GM12878 (cell line): ENCODE measurements around the gene BICD1. TPM values are rescaled to one million over a fixed set of nuclear protein-coding genes. Genes with fewer than 3 reads are reported as not detected.

Experiments used
- ATAC-seq: fragments of 200-7000 bp; cut with Tn5 transposase; 3 replicates; pipeline ENCODE4 v1.9.1; 2020; ENCODE audit warnings: mild to moderate bottlenecking, moderate library complexity
- BruUV-seq: library from RNA; stranded (reverse); fragments of 400-500 nt; replicated peaks from 2 replicates; lab custom pipeline; 2021; lab: Mats Ljungman, UMichigan
- CTCF ChIA-PET: fragments of 300-600 bp; sonication (Branson Sonifier 250); formaldehyde crosslinking; extraction: SDS; loops from one replicate; lab custom pipeline; 2021; ENCODE audit warnings: inconsistent platforms; lab: Yijun Ruan, JAX
- POLR2A ChIA-PET: fragments of 350-600 bp; formaldehyde crosslinking; extraction: SDS; loops from one replicate; lab custom pipeline; 2021; ENCODE audit warnings: inconsistent platforms; lab: Charles Lee
- RAD21 ChIA-PET: fragments of 300-600 bp; sonication (Branson Sonifier 250); formaldehyde crosslinking; loops from one replicate; lab custom pipeline; 2023; ENCODE audit warnings: antibody characterized with exemption; ENCODE audit not compliant: unreplicated experiment; lab: Charles Lee
- SMC1A ChIA-PET: fragments of 300-600 bp; sonication (Branson Sonifier 250); formaldehyde crosslinking; loops from one replicate; lab custom pipeline; 2023; ENCODE audit not compliant: unreplicated experiment, uncharacterized antibody; lab: Charles Lee
- DNase-seq: peaks from one replicate; pipeline ENCODE4 v3.0.0-alpha.2; 2011; ENCODE audit warnings: low read depth, low spot score
- FAIRE-seq: peaks from 3 replicates; lab custom pipeline; 2011; peaks lifted over from hg19 to GRCh38; lab: Jason Lieb, UNC
- H2AFZ ChIP-seq: 2 replicates; pipeline ENCODE4 v1.6.0; 2011; ENCODE audit warnings: low read depth, low read length, control low read depth; ENCODE audit not compliant: control insufficient read depth
- H3K27ac ChIP-seq: 2 replicates; pipeline ENCODE4 v1.5.1; 2011; ENCODE audit warnings: control low read depth; ENCODE audit not compliant: control insufficient read depth, insufficient read depth
- H3K27me3 ChIP-seq, 2 experiments: replicated peaks in 1 of 2; 2 replicates each; pipeline versions ENCODE4 v1.6.0 to v1.6.1; 2011; ENCODE audit warnings: low read length in 1 of 2; ENCODE audit not compliant: control insufficient read depth in 2 of 2, insufficient read depth in 2 of 2
- H3K36me3 ChIP-seq, 2 experiments: 2 replicates each; pipeline ENCODE4 v1.5.1; 2011; ENCODE audit warnings: low read length in 1 of 2; ENCODE audit not compliant: control insufficient read depth in 2 of 2, insufficient read depth in 2 of 2
- H3K4me1 ChIP-seq: 2 replicates; pipeline ENCODE4 v1.6.1; 2011; ENCODE audit warnings: mild to moderate bottlenecking, low read length, moderate library complexity, mixed read lengths; ENCODE audit not compliant: control insufficient read depth, insufficient read depth
- H3K4me2 ChIP-seq: 2 replicates; pipeline ENCODE4 v1.6.0; 2011; ENCODE audit warnings: control low read depth; ENCODE audit not compliant: control insufficient read depth, insufficient read depth
- H3K4me3 ChIP-seq: fragments of 200-600 bp; sonication (generic); 2 replicates; pipeline ENCODE4 v1.5.1; 2016
- H3K79me2 ChIP-seq: 2 replicates; pipeline ENCODE4 v1.6.0; 2011; ENCODE audit warnings: low read length; ENCODE audit not compliant: control insufficient read depth, insufficient read depth
- H3K9ac ChIP-seq: 2 replicates; pipeline ENCODE4 v1.8.0; 2011; ENCODE audit warnings: low read length, control low read depth, mixed read lengths; ENCODE audit not compliant: control insufficient read depth, insufficient read depth
- H3K9me3 ChIP-seq: replicated peaks from 3 replicates; pipeline ENCODE4 v1.5.1; 2011; ENCODE audit warnings: mild to moderate bottlenecking, low read length; ENCODE audit not compliant: control insufficient read depth, insufficient read depth
- H4K20me1 ChIP-seq: 2 replicates; pipeline ENCODE4 v1.6.0; 2011; ENCODE audit not compliant: control insufficient read depth, insufficient read depth
- ATF7 ChIP-seq: fragments of 450-650 bp; IDR thresholded peaks from 2 replicates; pipeline ENCODE4 v1.6.1; 2016; ENCODE audit warnings: low read depth, mild to moderate bottlenecking
- BACH1 ChIP-seq: fragments of 450-650 bp; IDR thresholded peaks from 2 replicates; pipeline ENCODE4 v1.6.1; 2017; ENCODE audit warnings: mild to moderate bottlenecking, borderline replicate concordance
- CBFB ChIP-seq: IDR thresholded peaks from 2 replicates; pipeline ENCODE4 v1.6.1; 2016; ENCODE audit warnings: antibody characterized with exemption, low read depth
- EZH2 ChIP-seq: IDR thresholded peaks from 2 replicates; pipeline ENCODE4 v1.6.1; 2012; ENCODE audit warnings: low read depth, mild to moderate bottlenecking, control low read depth, inconsistent platforms, low read length, borderline replicate concordance; ENCODE audit not compliant: control insufficient read depth
- WGBS: methylation state at CpG from one replicate; pipeline ENCODE4 v1.1.6; 2016; ENCODE audit warnings: low lambda C conversion rate; ENCODE audit not compliant: insufficient replicate concordance, insufficient coverage; ENCODE audit errors: missing lambda C conversion rate; 5-methylcytosine and 5-hydroxymethylcytosine counted together
- in situ Hi-C: fragments of 300-500 bp; cut with MboI; formaldehyde crosslinking; loops from 9 replicates; pipeline ENCODE4 v1.14.3; 2018; ENCODE audit warnings: mixed read lengths
- intact Hi-C: fragments of 100-400 bp; cut with micrococcal nuclease; formaldehyde crosslinking; loops from one replicate; pipeline ENCODE4 v1.14.2; 2022; ENCODE audit not compliant: unreplicated experiment
- polyA plus RNA-seq, 11 experiments: library from polyadenylated mRNA; depleted of rRNA in 4 of 11; unstranded in 6 of 11; stranded (reverse) in 5 of 11; fragments of >200 nt; fragmentation: Nextera tagmentation in 4 of 11; fragmentation: Illumina TruSeq in 1 of 11; extraction: Ambion mirVana in 4 of 11; extraction: Trizol in 1 of 11; gene quantifications; 1 replicate in 1 of 11; 2 replicates in 10 of 11; pipeline versions ENCODE4 v1.2.1 to v1.2.3, GENCODE V29; 2011 to 2016; ENCODE audit warnings: inconsistent platforms in 2 of 11, missing spikeins in 2 of 11, low read depth in 1 of 11
- total RNA-seq, 4 experiments: library from RNA; depleted of rRNA in 3 of 4; stranded (reverse); fragments of >200 nt in 3 of 4; fragmentation: Illumina TruSeq in 1 of 4; extraction: Trizol in 1 of 4; gene quantifications; 2 replicates each; pipeline versions ENCODE4 v1.2.1 to v1.2.3, GENCODE V29; 2013 to 2021
- TF ChIP-seq, protein P1 (sequence below): fragments of 450-650 bp; IDR thresholded peaks from 2 replicates; pipeline ENCODE4 v1.6.1; 2017; ENCODE audit warnings: mild to moderate bottlenecking

The BICD1 gene
- total and polyA plus RNA-seq, 10 of the 15 experiments (the other 5 are each of a cell fraction or from before 2014, with no cell fraction given), result 4.7 to 32.5 (median 14.4) TPM

DNA sequence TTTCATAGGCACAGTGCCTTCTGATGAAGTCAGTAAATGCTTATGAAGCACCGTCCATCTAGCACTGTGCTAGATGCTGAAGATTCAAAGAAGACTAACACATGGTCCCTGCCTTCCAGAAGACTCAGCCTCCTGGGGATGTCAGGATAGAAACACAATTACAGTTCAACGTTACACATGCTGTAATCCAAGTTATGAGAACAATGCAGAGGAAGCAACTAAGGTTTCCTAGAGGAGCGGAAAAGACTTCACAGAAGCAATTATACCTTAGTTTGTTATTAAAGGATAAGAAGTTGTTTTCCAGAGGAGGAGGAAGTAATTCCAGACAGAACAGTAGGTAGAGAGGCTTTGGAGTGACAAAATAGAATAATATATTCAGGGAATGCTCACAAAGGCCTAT, 225.8 kb downstream of the BICD1 start:
- WGBS, result 98% methylated on average over 3 of the region's 3 CpGs
- no peak overlapping the region for H3K27ac ChIP-seq
- no peak overlapping the region for H2AFZ ChIP-seq
- BruUV-seq, result no TSS peak
- TF ChIP-seq EZH2 (no peak), ATF7 (no peak), CBFB (no peak), BACH1 (no peak)
- TF ChIP-seq, protein P1, sequence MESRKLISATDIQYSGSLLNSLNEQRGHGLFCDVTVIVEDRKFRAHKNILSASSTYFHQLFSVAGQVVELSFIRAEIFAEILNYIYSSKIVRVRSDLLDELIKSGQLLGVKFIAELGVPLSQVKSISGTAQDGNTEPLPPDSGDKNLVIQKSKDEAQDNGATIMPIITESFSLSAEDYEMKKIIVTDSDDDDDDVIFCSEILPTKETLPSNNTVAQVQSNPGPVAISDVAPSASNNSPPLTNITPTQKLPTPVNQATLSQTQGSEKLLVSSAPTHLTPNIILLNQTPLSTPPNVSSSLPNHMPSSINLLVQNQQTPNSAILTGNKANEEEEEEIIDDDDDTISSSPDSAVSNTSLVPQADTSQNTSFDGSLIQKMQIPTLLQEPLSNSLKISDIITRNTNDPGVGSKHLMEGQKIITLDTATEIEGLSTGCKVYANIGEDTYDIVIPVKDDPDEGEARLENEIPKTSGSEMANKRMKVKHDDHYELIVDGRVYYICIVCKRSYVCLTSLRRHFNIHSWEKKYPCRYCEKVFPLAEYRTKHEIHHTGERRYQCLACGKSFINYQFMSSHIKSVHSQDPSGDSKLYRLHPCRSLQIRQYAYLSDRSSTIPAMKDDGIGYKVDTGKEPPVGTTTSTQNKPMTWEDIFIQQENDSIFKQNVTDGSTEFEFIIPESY, result no peak
- RAD21 ChIA-PET, result no interaction called here
- no peaks in the 10 kb centered on the region for H3K9me3 ChIP-seq
- no peak overlapping the region for H3K4me2 ChIP-seq
- H3K4me1 ChIP-seq, result peaks cover 3% of the 10 kb centered on the region; the same call in 1 of the 2 replicates
- no peak for ATAC-seq
- no peak for DNase-seq
- in situ Hi-C loops (no loop called here), intact Hi-C loops (no loop called here)
- POLR2A ChIA-PET, result no interaction called here
- peaks cover 0 to 3% of the 10 kb centered on the region in 2 experiments; a peak in 3 of 4 replicates for H3K36me3 ChIP-seq
- no peaks in the 10 kb centered on the region for H3K79me2 ChIP-seq
- no peaks in the 10 kb centered on the region for H3K27me3 ChIP-seq
- no peak for FAIRE-seq
- CTCF ChIA-PET, result interaction anchor here (1.1 to 1.6 kb wide), 2 partner anchors 20 to 929 kb away, joined by 3 to 4 read pairs; no protein-coding TSS in a partner anchor
- SMC1A ChIA-PET, result no interaction called here
- no peak overlapping the region for H3K9ac ChIP-seq
- no peak overlapping the region for H3K4me3 ChIP-seq
- no peaks in the 10 kb centered on the region for H4K20me1 ChIP-seq
